ENCODE results near the gene PRKCZ.
A peak's percentile ranks its signal among the peaks of the same experiment; 100 is the strongest.

PRKCZ gene

DNA sequence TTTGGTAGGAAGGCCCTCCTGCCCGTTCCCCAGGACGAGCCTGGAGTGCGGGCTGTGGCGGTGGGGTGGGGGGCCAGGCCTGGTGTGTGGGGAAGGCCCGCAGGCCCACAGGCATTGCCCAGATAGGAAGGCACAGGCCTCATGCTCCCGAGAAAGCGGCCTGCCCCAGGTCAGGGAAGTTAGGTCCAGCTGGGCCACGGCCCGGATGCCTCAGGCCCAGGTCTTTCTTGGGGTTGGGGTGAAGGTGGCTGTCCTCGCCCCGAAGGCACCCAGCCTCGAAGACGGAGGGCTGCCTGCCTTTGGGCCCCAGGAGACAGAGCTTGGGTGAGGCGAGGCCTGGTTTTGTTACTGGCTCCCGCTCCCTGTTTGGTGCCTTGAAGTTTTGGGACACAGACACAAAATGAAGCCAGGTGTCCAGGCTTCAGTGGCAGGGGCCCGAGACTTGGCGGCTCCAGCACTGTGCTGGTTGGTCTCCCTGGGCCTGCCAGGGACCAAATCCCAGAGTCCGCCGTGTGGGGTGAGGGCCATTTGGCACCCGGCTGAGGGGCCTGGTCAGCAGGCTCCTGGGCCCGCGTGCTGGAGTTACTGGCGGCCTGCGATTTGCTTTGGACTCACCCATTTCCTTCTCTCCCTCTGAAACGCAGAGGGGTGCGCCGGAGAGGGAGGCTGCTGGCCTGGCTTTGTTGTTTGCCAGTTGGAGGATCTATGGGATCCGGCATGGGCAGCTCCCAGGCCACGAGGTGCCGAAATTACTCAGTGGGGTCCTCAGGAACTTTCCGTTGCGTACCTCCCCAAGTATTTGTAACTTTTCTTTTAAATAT is 179.9 kb downstream of the PRKCZ start:
- DNase-seq (ENCODE audit: low read depth) = peak; percentile 54

DNA sequence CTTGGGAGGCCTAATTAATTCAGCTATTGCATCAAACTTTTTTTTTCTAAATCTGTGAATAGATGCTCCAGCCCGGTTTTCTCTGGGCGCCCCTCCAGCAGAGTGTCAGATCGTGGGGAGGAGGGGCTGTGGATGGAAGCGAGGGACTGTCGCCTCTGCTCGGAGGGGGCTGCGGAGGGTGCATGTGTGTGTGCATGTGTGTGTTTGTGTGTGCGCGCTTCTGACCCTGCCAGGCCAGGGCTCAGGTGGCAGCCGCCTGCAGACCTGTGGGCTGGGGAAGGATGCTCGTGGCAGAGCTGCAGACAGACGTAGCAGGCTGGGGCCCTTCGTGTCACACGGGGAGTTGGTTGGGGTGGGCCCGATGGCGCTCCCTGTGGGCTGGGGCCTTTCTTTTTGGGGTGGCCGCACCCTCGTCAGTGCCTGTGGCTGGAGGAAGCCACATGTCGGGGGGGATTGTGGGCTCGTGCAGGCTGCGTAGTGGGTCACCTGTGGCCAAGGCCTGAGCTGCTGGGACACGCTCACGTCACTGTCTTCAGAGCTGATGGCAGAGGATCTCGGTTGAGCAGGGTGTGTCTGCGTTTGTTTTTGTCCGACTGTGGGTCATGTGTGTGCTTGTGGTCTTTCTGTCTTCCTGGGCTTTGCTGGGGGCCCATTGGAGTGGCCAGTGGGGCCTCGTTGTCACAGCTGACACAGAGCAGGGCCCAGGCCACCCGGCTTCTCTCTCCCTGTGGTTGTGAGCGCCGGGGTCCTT is 180.7 kb downstream of the PRKCZ start:
- peak; percentile 31 for DNase-seq (ENCODE audit: low read depth)

- DNase-seq (ENCODE audit: low read depth) = peak; percentile 91
Measured at GRCh38 chr1:2231532-2232254, 181.5 kb downstream of the PRKCZ start.

DNA sequence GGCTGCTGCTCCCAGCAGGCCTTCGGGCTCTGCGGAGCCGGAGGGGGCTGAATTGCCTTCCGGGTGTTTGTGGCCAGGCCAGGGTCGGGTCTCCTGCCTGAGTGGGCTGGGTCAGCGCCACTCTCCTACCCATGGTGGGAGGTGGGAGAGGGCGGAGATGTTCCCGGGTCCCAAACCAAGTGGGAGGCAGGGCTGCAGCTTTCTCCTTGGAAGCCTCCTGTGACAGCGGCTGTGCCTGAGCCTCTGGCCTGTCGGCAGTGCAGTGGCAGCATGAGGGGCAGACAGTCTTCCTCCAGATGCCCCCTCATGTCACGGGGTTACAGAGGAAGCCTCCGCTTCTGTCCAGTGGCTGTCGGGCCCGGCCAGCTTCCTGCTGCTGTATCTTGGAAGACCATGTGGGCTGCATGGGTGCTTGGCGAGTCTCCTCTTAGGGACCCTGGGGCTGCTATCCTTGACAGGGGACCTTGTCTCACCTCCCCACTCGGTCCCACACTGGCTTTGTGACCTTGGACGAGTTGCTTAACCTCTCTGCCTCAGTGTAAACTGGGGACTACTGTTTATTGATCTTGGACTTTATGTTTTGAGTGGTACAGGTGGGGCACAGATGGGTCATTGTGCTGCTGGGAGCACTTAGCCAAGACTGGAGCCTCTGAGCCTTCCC is 182.2 kb downstream of the PRKCZ start:
- DNase-seq (ENCODE audit: low read depth) = peak; percentile 30

DNA sequence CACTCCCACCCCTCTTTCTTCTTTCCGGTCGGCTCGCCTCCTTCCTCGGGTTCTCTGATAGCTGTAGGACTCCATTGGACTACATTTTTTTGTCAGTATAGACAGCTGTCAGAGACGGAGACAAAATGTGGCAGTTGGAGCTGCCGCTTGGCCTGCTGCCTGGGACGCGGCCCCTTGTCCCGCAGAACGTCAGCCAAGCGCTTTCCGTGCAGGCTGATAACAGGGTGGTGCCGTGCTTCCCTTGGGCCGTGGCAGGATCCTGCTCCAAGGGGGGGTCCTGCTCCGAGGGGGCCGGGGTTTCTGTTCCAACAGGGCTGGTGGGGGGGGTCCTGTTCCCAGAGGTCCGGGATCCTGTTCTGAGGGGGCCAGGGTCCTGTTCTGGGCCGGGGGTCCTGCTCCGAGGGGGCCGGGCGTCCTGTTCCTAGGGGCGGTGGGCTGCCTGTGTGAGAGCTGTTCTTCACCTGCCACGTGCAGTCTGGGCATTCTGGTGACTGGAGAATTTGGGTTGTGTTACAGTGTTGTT is 182.8 kb downstream of the PRKCZ start:
- peak; percentile 26 for DNase-seq (ENCODE audit: low read depth)

GRCh38 chr1:2233468-2233867 is 183.3 kb downstream of the PRKCZ start:
- peak; percentile 24 for DNase-seq (ENCODE audit: low read depth)

- peak; percentile 97 for DNase-seq (ENCODE audit: low read depth)
Measured at GRCh38 chr1:2233997-2234761, 184.0 kb downstream of the PRKCZ start.

DNA sequence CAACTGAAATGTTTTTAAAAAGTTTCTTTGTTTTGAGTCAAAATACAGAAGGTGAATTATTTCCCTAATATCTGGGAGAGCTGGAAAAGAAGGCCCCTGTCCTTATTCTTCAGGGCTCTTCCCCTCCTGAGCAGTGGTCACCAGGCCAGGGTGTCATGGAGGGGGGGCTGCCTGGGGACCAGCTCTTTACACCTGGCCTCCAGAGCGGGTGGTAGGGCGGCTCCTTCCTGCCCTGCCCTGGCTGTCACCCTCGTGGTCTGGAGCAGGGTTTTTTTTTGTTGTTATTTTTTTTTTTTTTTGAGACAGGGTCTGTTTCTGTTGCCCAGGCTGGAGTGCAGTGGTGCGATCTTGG is 184.5 kb downstream of the PRKCZ start:
- no peak for DNase-seq (ENCODE audit: low read depth)

Data from iris pigment epithelial cell (primary cell).